Cardiac muscle cell (in vitro differentiated cells and primary cell): Measurements from ENCODE around the gene MAP4K1. TPM values are rescaled to one million over a fixed set of nuclear protein-coding genes. Genes with fewer than 3 reads are reported as not detected.
A peak's percentile ranks its signal among the peaks of the same experiment; 100 is the strongest.

Experiments used
- DNase-seq, 2 donors: peaks; one replicate each; pipeline versions ENCODE4 v3.0.0 to v3.0.0-alpha.2; 2010 to 2017; ENCODE audit warnings: low read depth in 1 of 2, low spot score in 1 of 2
- H3K27ac ChIP-seq: fragments of 200-600 bp; sonication (generic); 2 replicates; pipeline ENCODE4 v1.5.1; 2016
- H3K27me3 ChIP-seq: fragments of 200-600 bp; sonication (generic); 2 replicates; pipeline ENCODE4 v1.6.0; 2016; ENCODE audit warnings: control low read depth
- H3K36me3 ChIP-seq: fragments of 200-600 bp; sonication (generic); 2 replicates; pipeline ENCODE4 v1.5.1; 2016; ENCODE audit warnings: control low read depth
- H3K4me1 ChIP-seq: fragments of 200-600 bp; sonication (generic); 2 replicates; pipeline ENCODE4 v1.8.1; 2017; ENCODE audit warnings: low read depth, mild to moderate bottlenecking, mixed run types
- H3K4me3 ChIP-seq: fragments of 200-600 bp; sonication (generic); 2 replicates; pipeline ENCODE4 v1.5.1; 2016; ENCODE audit warnings: mild to moderate bottlenecking
- H3K9me3 ChIP-seq: fragments of 200-600 bp; sonication (generic); 2 replicates; pipeline ENCODE4 v1.5.1; 2017; ENCODE audit warnings: low read depth, mild to moderate bottlenecking, control low read depth
- CTCF ChIP-seq: IDR thresholded peaks from 2 replicates; pipeline ENCODE4 v1.5.1; 2012; ENCODE audit warnings: low read depth, mild to moderate bottlenecking, low read length
- polyA plus RNA-seq: library from polyadenylated mRNA; unstranded; fragments of >200 nt; fragmentation: Nextera tagmentation; extraction: Ambion mirVana; gene quantifications from 2 replicates; pipeline ENCODE4 v1.2.1, GENCODE V29; 2016
- total RNA-seq: library from RNA; depleted of rRNA; stranded (reverse); fragments of >200 nt; gene quantifications from 2 replicates; pipeline ENCODE4 v1.2.3, GENCODE V29; 2016

MAP4K1 gene
- total and polyA plus RNA-seq, 2 experiments from 2014 or later, result 3.9 to 4.6 TPM

DNA sequence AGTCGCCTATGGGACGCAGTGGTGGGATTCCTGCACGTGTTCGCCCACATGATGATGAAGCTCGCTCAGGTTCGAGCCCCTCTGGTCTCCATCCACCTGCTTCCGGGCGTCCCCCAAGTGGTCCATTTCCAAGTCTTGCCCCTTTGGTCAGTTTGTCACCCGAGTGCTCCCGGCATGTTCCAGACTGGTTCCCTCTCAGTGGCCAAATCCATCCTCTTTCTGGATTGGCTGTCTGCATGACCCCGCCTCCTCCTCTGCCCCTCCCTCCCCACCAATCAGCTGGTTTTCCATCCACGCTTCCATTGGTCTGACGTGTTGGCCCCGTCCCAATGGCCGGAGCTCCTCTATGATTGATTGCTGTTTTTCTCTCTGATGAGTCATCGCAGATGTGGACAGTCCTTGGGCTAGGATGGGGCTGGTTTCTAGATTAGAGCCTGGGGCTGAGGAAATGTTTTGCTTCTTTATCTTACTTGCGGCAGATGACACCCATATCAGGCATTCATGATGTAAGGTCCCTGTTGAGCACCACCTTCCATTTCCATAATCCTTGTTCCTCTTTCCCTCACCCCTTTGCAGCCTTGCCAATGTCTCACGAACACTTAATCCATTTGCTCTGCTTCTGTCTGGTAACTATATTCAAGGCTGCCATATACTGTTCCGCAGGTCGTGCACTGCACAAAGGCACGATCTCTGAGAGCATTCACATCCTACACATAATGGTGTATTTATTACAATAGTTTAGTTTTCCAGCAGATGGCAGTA lies 73.8 kb downstream of the MAP4K1 start:
- TF ChIP-seq CTCF, result no peak
- H3K27me3 ChIP-seq, result no peaks in the 10 kb centered on the region
- H3K36me3 ChIP-seq, result no peaks in the 10 kb centered on the region
- H3K9me3 ChIP-seq, result no peaks in the 10 kb centered on the region
- no peak overlapping the region for H3K27ac ChIP-seq
- H3K4me3 ChIP-seq, result no peak overlapping the region
- H3K4me1 ChIP-seq, result no peaks in the 10 kb centered on the region
- DNase-seq, result peak; percentile 62 to 84

- Histone ChIP-seq H3K9me3 (no peaks in the 10 kb centered on the region), H3K27ac (no peak overlapping the region), H3K36me3 (no peaks in the 10 kb centered on the region), H3K4me3 (no peak overlapping the region), H3K4me1 (no peaks in the 10 kb centered on the region), H3K27me3 (no peaks in the 10 kb centered on the region)
- no peak for DNase-seq
- no peak for TF ChIP-seq CTCF
Measured at GRCh38 chr19:38543286-38543806, 74.4 kb downstream of the MAP4K1 start.

- TF ChIP-seq CTCF, result no peak
Measured at GRCh38 chr19:38542040-38542439, 75.7 kb downstream of the MAP4K1 start.

GRCh38 chr19:38539751-38540150 lies 78.0 kb downstream of the MAP4K1 start:
- DNase-seq, result no peak
- Histone ChIP-seq H3K4me3 (no peak overlapping the region), H3K27me3 (no peaks in the 10 kb centered on the region), H3K9me3 (no peaks in the 10 kb centered on the region), H3K36me3 (no peaks in the 10 kb centered on the region), H3K27ac (no peak overlapping the region), H3K4me1 (no peaks in the 10 kb centered on the region)
- TF ChIP-seq CTCF, result no peak

More at GRCh38 chr19:38542040-38542439, 75.7 kb downstream of the MAP4K1 start:
- no peak overlapping the region for H3K27ac ChIP-seq
- DNase-seq, result no peak
- no peak overlapping the region for H3K4me3 ChIP-seq
- no peaks in the 10 kb centered on the region for H3K36me3 ChIP-seq
- H3K27me3 ChIP-seq, result no peaks in the 10 kb centered on the region
- H3K4me1 ChIP-seq, result no peaks in the 10 kb centered on the region
- no peaks in the 10 kb centered on the region for H3K9me3 ChIP-seq

GRCh38 chr19:38538793-38539528 lies 78.8 kb downstream of the MAP4K1 start:
- Histone ChIP-seq H3K36me3 (no peaks in the 10 kb centered on the region), H3K27me3 (no peaks in the 10 kb centered on the region), H3K27ac (no peak overlapping the region), H3K4me1 (no peaks in the 10 kb centered on the region), H3K9me3 (no peaks in the 10 kb centered on the region), H3K4me3 (no peak overlapping the region)
- TF ChIP-seq CTCF, result no peak
- no peak for DNase-seq
